ENCODE measurements around the gene ODC1.

Gene ODC1

GRCh38 chr2:10469301-10469700 is 21.2 kb upstream of the ODC1 start:
- POLR2A ChIA-PET: no interaction called here
- Histone ChIP-seq H3K4me1 (ENCODE audit: control insufficient read depth, insufficient read depth, low read length) (no peaks in the 10 kb centered on the region), H3K36me3 (ENCODE audit: control insufficient read depth in 2 of 2, insufficient read depth in 1 of 2, low read length in 2 of 2) (no peaks in the 10 kb centered on the region), H3K9me3 (ENCODE audit: control insufficient read depth, insufficient read depth, low read depth, low read length) (no peaks in the 10 kb centered on the region), H3K4me3 (ENCODE audit: low read depth, low read length) (no peak overlapping the region), H3K27ac (ENCODE audit: extremely low read depth, low read depth, low read length) (no peak overlapping the region)
- CTCF ChIA-PET: no interaction called here
- TF ChIP-seq ZNF433 (tag by site-specific recombination; IDR thresholded peaks at IDR 0.05; ENCODE audit: low read depth) (no peak), ZNF449 (tag by site-specific recombination; IDR thresholded peaks at IDR 0.05) (no peak), ZNF707 (tag by site-specific recombination; IDR thresholded peaks at IDR 0.05) (no peak), YY2 (tag by site-specific recombination; IDR thresholded peaks at IDR 0.05) (no peak), ZNF558 (tag by site-specific recombination; IDR thresholded peaks at IDR 0.05) (no peak), ATF2 (tag by site-specific recombination; IDR thresholded peaks at IDR 0.05; ENCODE audit: low read depth) (no peak), TSHZ1 (tag by site-specific recombination; IDR thresholded peaks at IDR 0.05; ENCODE audit: borderline replicate concordance) (no peak), ZNF585B (tag by site-specific recombination; IDR thresholded peaks at IDR 0.05) (no peak), ZNF426 (tag by site-specific recombination; IDR thresholded peaks at IDR 0.05) (no peak), PATZ1 (tag by site-specific recombination; IDR thresholded peaks at IDR 0.05) (no peak), ZNF19 (tag by site-specific recombination; IDR thresholded peaks at IDR 0.05; ENCODE audit: low read depth) (no peak), ZNF623 (tag by site-specific recombination; IDR thresholded peaks at IDR 0.05) (no peak), IKZF3 (tag by site-specific recombination; IDR thresholded peaks at IDR 0.05) (no peak), ZNF629 (tag by site-specific recombination; IDR thresholded peaks at IDR 0.05) (no peak)

- ChIA-PET POLR2A (no interaction called here), CTCF (no interaction called here)
- no peak for TF ChIP-seq ZNF521 (tag by site-specific recombination; IDR thresholded peaks at IDR 0.05)
- H3K9me3 ChIP-seq (ENCODE audit: control insufficient read depth, insufficient read depth, low read depth, low read length): no peaks in the 10 kb centered on the region
- H3K4me3 ChIP-seq (ENCODE audit: low read depth, low read length): no peak overlapping the region
- no peaks in the 10 kb centered on the region for H3K4me1 ChIP-seq (ENCODE audit: control insufficient read depth, insufficient read depth, low read length)
- no peaks in the 10 kb centered on the region for H3K36me3 ChIP-seq (ENCODE audit: control insufficient read depth in 2 of 2, insufficient read depth in 1 of 2, low read length in 2 of 2)
- H3K27ac ChIP-seq (ENCODE audit: extremely low read depth, low read depth, low read length): no peak overlapping the region
Measured at GRCh38 chr2:10467401-10467800, 19.3 kb upstream of the ODC1 start.
